DOHH2 (cell line): ENCODE results near the gene MAP3K1.

Experiments
- EZH2phosphoT487 ChIP-seq: fragments of 200-600 bp; sonication (generic); IDR thresholded peaks from 2 replicates; pipeline ENCODE4 v1.6.1; 2017; ENCODE audit warnings: borderline replicate concordance, mild to moderate bottlenecking, antibody characterized with exemption, low read length, moderate library complexity, mixed read lengths
- TF ChIP-seq, protein P1 (sequence below): fragments of 200-600 bp; sonication (generic); IDR thresholded peaks from one replicate; pipeline ENCODE4 v1.5.1; 2014; ENCODE audit warnings: antibody characterized with exemption, mild to moderate bottlenecking, low read depth, low read length; ENCODE audit not compliant: poor library complexity, severe bottlenecking

DNA sequence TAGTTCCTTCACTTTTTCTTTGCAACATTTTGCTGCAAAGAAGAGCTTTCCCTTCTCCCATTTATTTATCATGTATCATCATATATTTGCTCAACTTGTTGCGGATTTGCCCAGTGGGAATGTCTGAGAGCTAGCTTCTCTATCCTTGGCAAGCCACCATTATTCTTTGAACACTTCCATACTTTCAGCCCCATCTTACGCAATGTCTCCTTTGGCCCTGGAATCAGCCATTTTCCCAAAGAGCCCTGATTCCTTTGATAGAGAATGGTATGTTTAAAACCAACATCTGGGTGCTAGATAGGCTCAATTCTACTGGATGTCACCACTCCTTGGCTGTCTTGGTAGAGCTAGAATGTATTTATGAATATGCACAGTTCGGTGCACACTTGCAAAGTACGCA, 81.4 kb downstream of the MAP3K1 start:
- TF ChIP-seq, protein P1, sequence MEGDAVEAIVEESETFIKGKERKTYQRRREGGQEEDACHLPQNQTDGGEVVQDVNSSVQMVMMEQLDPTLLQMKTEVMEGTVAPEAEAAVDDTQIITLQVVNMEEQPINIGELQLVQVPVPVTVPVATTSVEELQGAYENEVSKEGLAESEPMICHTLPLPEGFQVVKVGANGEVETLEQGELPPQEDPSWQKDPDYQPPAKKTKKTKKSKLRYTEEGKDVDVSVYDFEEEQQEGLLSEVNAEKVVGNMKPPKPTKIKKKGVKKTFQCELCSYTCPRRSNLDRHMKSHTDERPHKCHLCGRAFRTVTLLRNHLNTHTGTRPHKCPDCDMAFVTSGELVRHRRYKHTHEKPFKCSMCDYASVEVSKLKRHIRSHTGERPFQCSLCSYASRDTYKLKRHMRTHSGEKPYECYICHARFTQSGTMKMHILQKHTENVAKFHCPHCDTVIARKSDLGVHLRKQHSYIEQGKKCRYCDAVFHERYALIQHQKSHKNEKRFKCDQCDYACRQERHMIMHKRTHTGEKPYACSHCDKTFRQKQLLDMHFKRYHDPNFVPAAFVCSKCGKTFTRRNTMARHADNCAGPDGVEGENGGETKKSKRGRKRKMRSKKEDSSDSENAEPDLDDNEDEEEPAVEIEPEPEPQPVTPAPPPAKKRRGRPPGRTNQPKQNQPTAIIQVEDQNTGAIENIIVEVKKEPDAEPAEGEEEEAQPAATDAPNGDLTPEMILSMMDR, result no peak
- TF ChIP-seq EZH2phosphoT487, result no peak
